GM19023 (cell line): Measurements from ENCODE around the gene SLC49A3.
"Not testable (repeated sequence)": the region's sequence is repeated elsewhere in the genome, so short reads cannot be mapped to it uniquely, and the experiment has no call there.

Experiments used
- ATAC-seq: cut with Tn5 transposase; IDR thresholded peaks from one replicate; pipeline ENCODE4 v1.9.1; 2021; ENCODE audit warnings: mild to moderate bottlenecking, moderate library complexity; ENCODE audit not compliant: unreplicated experiment

SLC49A3 gene

DNA sequence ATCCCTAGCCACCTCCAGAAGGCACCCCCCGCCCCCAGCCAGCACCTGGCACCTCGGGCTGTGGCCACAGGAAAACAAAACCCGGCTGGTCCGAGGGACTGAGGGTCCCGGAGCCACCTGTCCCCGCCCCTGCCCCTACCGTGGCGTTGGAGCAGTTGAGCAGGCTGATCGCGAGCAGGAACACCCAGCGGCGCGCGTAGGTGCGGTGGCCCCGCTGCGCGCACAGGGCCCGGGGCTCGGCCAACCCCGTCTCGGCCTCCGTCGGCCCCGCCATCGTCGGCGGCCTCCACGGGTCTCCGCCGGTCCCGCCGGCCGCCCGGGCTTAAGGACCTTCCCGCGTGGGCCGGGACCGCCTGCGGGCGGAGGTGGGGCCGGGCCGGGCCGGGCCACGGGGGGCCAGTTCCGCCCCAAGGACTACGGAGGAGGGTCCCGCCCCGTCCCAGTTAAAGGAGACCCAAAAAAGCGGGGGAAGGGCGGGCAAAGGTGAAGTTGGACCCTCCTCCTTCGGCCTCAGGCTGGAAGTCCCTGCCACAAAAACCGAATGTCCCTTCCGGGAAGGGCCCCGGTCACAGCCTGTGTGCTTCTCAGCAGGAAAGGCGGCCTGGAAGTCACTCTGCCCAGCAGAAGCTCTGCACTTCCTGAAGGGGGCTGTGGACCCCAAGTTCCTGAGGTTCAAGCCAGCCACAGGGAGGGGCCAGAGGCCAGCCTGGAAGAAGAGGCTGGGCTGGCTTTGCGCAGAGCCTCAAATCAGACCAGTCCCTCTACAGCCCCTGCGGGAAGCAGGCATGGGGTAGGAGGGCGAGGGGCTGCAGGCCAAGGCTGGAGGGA is at the start of gene SLC49A3:
Gene SLC49A3, minus strand, starts transcription at position 298 of the 828 bp plus-strand sequence. Its CDS starts 24 bp downstream, at position 274.
- ATAC-seq = no peak

DNA sequence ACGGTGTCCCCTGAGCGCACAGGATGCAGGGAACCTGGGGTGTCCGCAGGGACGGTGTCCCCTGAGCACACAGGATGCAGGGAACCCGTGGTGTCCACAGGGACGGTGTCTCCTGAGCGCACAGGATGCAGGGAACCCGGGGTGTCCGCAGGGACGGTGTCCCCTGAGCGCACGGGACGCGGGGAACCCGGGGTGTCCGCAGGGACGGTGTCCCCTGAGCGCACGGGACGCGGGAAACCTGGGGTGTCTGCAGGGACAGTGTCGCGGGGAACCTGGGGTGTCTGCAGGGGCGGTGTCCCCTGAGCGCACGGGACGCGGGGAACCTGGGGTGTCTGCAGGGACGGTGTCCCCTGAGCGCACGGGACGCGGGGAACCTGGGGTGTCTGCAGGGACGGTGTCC is 47.6 kb upstream of the SLC49A3 start:
- ATAC-seq = not testable (repeated sequence)

GRCh38 chr4:735583-735982 is 46.6 kb upstream of the SLC49A3 start:
- no peak for ATAC-seq

DNA sequence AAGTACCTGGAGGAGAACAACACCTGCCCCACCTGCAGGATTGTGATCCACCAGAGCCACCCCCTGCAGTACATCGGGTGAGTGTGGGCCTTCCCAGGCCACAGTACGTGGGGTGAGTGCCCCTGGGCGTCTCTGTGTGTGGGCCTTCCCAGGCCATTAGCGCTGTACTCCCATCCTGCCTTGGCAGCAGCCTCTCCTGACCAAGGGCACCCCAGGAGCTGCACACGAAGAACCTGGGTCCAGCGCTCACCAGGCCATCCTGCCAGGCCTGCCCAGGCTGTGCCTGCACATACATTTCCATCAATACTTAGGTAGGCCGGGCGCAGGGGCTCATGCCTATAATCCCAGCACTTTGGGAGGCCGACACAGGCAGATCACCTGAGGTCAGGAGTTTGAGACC is 46.0 kb upstream of the SLC49A3 start:
- ATAC-seq = no peak

DNA sequence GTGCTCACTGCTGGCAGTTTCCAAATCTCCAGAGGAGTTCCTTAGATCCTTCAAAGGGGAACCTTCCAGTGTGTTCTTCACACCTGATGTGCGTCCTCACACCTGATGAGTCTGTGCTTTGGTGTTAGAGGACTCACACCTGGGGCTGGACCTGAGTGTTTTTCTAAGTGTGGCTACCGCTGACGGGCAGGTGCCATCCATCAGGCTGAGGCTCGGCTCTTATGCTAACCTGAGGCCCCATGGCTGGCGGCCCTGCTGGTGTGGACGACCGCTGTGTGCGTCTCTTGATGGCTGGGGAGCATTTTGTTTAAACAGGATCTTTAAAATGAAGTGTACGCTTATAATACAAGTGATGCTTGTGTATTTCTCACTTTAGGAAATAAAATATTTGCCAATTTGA is 45.1 kb upstream of the SLC49A3 start:
- no peak for ATAC-seq

- no peak for ATAC-seq
Measured at GRCh38 chr4:733631-733980, 44.7 kb upstream of the SLC49A3 start.

DNA sequence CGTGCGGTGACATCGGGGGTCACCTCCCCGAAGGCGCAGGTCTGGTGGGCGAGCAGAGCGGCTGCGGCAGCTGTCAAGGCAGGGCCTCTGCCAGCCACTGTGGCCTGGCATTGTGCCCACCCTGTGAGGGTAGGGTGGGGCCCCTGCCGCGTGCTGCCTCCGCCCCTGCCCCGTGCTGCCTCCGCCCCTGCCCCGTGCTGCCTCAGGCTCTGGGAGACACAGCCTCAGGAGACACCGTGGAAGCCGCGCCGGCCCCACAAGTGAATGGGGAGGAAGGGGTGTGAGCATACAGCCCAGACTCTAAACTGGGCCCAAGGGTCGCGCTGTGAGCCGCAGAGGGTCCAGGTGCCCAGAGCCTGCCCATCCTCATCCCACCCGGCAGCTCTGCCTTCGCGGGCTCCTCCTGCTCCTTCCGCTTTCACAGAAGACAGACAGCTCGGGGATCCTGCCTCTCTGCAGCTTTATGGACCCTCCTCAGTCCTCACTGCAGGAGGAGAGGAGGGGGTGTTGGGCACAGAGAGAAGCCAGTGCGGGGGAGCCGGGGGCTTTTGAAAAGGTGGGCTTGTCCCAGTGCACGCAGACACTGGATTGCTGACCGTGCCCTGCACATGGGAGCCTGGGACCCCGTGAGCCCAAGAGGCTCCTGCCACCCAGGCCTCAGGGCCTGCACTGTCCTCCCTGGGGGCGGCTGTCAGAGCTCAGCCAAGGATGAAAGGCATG is 44.1 kb upstream of the SLC49A3 start:
- no peak for ATAC-seq

GRCh38 chr4:732486-732885 is 43.5 kb upstream of the SLC49A3 start:
- no peak for ATAC-seq

DNA sequence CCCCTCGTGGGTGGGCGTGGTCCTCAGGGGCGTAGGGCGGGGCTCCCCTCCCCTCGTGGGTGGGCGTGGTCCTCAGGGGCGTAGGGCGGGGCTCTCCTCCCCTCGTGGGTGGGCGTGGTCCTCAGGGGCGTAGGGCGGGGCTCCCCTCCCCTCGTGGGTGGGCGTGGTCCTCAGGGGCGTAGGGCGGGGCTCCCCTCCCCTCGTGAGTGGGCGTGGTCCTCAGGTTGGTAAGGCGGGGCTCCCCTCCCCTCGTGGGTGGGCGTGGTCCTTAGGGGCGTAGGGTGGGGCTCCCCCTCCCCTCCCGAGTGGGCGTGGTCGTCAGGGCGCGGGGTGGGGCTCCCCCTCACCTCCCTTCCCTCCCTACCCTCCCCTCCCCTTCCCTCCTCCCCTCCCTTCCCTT is 43.0 kb upstream of the SLC49A3 start:
- not testable (repeated sequence) for ATAC-seq

DNA sequence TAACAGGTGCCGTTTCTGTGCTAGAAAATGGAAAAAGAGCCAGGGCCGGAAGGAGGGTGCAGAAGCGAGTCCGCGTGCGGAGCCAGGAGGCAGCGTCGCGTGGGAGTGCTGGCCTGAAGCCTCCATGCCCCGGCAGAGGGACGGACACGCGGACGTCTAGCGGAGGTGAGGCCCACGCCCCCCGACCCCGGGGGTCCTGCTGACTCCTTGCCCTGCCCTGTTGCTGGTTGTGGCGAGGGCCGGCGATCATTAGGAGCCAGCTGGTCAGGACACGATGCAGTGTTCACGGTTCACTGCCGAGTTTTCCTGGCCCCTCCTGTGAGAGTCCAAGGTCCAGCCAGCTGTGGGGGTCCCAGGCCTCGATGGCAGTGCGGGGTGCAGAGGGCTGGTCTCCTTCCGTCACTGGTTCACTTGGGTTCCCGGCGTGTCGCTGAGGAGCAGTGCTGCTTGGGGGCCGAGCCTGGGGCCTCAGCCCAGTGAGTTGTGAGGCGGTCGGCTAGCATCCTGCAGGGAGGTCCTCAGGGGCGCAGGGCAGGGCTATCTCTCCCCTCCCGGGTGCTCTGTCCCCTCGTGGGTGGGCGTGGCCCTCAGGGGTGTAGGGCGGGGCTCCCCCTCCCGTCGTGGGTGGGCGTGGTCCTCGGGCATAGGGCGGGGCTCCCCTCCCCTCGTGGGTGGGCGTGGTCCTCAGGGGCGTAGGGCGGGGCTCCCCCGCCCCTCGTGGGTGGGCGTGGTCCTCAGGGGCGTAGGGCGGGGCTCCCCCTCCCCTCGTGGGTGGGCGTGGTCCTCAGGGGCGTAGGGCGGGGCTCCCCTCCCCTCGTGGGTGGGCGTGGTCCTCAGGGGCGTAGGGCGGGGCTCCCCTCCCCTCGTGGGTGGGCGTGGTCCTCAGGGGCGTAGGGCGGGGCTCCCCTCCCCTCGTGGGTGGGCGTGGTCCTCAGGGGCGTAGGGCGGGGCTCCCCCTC is 42.3 kb upstream of the SLC49A3 start:
- not testable (repeated sequence) for ATAC-seq

- ATAC-seq = no peak
Measured at GRCh38 chr4:730511-730910, 41.6 kb upstream of the SLC49A3 start.

- ATAC-seq = no peak
Measured at GRCh38 chr4:729336-730315, 40.7 kb upstream of the SLC49A3 start.

GRCh38 chr4:727576-727975 is 38.6 kb upstream of the SLC49A3 start:
- ATAC-seq = no peak

GRCh38 chr4:726838-727237 is 37.9 kb upstream of the SLC49A3 start:
- ATAC-seq = no peak

GRCh38 chr4:726235-726787 is 37.4 kb upstream of the SLC49A3 start:
- no peak for ATAC-seq

DNA sequence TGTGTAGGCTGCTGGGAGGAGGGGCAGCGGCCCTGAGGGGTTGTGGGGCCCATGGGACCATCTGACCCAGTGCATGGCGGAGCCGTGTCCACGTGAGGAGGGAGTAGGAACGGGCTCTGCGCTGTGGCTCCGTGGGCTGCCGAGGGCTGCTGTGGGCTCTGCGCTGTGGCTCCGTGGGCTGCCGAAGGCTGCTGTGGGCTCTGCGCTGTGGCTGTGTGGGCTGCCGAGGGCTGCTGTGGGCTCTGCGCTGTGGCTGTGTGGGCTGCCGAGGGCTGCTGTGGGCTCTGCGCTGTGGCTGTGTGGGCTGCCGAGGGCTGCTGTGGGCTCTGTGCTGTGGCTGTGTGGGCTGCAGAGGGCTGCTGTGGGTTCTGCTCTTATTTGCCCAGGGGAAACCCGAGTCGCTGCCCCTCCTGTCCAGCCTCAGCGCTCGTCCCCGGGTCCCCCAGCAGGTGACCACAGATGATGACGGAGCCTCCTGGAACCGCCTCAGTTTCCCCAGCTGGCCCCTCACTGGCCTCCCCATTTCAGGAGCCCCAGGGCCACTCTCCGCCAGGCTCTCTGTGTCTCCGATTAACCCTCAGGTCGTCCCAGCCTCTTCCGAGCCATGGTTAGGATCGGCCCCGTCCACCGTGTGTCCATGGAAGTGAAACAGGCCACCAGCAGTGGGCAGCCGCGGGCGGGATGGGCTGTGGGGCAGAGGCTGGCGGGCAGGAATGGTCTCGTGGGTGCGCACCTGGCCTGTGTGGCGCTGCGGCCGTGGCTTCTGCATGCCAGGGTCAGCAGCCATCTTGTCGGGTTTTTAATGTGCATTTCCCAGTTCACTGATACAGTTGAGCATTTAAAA is 36.7 kb upstream of the SLC49A3 start:
- ATAC-seq = no peak

DNA sequence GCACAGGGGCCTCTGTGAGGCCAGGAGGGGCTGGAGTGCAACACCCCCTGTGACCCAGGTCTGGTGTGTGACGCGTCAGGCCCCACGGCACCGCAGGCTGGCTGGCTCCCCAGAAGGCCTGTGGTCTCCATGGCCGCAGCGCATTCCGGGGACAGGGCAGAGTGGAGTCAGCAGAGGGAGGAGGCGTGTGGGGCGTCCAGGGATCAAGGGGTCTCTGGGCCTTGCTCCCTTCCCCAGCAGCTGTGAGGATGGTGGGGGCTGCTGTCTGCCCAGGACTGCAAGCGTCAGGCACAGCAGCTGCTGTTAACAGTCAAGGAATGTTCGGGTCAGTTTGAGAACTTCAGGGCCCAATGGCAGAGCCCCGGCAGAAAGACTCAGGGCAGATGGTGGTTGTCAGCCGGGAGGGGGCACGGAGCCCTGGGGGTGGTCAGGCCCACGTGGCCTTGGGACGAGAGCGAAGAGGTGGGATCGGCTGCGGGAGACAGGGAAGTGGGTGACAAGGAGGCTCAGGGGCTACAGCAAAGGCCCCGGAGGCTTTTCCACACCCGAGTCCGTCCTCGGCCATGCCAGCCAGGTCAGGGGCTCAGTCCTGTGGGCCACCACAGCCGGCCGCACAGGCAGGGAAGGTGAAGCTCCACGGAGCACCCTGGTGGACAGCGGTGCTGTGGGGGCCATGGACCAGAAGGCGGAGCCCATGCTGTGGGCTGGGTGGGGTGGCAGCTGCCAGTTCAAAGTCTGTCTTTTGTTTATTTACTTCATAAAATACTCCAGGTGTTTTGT is 35.0 kb upstream of the SLC49A3 start:
- ATAC-seq = no peak

GRCh38 chr4:722851-723360 is 34.0 kb upstream of the SLC49A3 start:
- ATAC-seq = no peak
